BE2C (cell line): Measurements from ENCODE around the gene CIDEC.

ENCODE experiments used
- DNase-seq: peaks from one replicate; pipeline ENCODE4 v3.0.0-alpha.2; 2020
- H3K27me3 ChIP-seq: fragments of 250-450 bp; sonication (Bioruptor Pico); 2 replicates; pipeline ENCODE4 v1.5.1; 2020; ENCODE audit warnings: mild to moderate bottlenecking
- H3K36me3 ChIP-seq: fragments of 250-450 bp; sonication (Bioruptor Pico); 2 replicates; pipeline ENCODE4 v1.5.1; 2020; ENCODE audit warnings: mild to moderate bottlenecking
- H3K4me1 ChIP-seq: fragments of 250-450 bp; sonication (Bioruptor Pico); 2 replicates; pipeline ENCODE4 v1.5.1; 2020
- H3K4me3 ChIP-seq: 2 replicates; pipeline ENCODE4 v1.5.1; 2011; ENCODE audit warnings: low read depth, low read length
- H3K9me3 ChIP-seq: fragments of 250-450 bp; sonication (Bioruptor Pico); 2 replicates; pipeline ENCODE4 v1.5.1; 2020
- CTCF ChIP-seq: IDR thresholded peaks from 2 replicates; pipeline ENCODE4 v1.5.1; 2012; ENCODE audit warnings: mild to moderate bottlenecking, low read depth, low read length

The CIDEC gene

GRCh38 chr3:9912294-9912935 is 32.4 kb upstream of the CIDEC start:
- DNase-seq: no peak
- peaks cover 5% of the 10 kb centered on the region; the same call in 1 of the 2 replicates for H3K4me1 ChIP-seq
- no peaks in the 10 kb centered on the region for H3K9me3 ChIP-seq
- TF ChIP-seq CTCF: no peak
- no peak overlapping the region for H3K4me3 ChIP-seq
- no peaks in the 10 kb centered on the region for H3K36me3 ChIP-seq
- no peaks in the 10 kb centered on the region for H3K27me3 ChIP-seq

DNA sequence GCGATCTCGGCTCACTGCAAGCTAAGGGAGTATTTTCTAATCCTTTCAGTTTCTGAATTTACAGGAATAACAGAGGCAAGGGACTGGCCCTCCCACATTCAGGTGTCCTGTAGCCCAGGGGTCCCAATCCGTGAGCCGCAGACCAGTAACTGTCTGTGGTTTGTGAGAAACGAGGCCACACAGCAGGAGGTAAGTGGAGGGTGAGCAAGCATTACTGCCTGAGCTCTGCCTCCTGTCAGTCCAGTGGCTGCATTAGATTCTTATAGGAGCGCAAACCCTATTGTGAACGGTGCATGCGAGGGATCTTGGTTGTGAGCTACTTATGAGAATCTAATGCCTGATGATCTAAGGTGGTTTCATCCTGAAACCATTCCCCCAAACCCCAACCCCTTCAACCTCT is 31.8 kb upstream of the CIDEC start:
- H3K27me3 ChIP-seq: no peaks in the 10 kb centered on the region
- no peak for DNase-seq
- no peak for TF ChIP-seq CTCF
- no peaks in the 10 kb centered on the region for H3K36me3 ChIP-seq
- peaks cover 5% of the 10 kb centered on the region; the same call in 1 of the 2 replicates for H3K4me1 ChIP-seq
- no peaks in the 10 kb centered on the region for H3K9me3 ChIP-seq
- H3K4me3 ChIP-seq: no peak overlapping the region

- no peak for DNase-seq
- no peak for TF ChIP-seq CTCF
Measured at GRCh38 chr3:9909221-9910013, 29.4 kb upstream of the CIDEC start.

DNA sequence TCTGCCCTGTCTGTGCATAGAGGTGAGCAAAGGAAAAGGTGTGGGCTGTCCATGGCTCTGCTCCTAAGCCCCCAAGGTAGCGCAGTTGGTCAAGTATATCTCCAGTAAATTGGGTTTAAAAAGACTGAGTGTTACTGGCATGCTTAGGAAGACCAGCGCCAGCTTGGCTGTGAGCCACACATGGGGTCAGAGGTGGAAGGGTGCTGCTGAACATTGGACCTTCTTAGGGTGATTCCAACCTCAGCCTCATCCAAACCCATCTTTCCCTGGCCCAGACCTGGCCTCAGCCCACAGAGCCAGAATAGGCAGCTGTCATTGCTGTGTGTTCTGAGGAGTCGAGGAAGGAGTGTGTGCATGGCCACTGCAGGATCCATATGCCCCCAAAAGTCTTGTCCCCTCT is 28.2 kb upstream of the CIDEC start:
- Histone ChIP-seq H3K4me1 (no peaks in the 10 kb centered on the region), H3K4me3 (no peak overlapping the region), H3K36me3 (no peaks in the 10 kb centered on the region), H3K9me3 (no peaks in the 10 kb centered on the region), H3K27me3 (no peaks in the 10 kb centered on the region)
- no peak for DNase-seq
- TF ChIP-seq CTCF: no peak

More at GRCh38 chr3:9909221-9910013, 29.4 kb upstream of the CIDEC start:
- H3K4me3 ChIP-seq: no peak overlapping the region
- no peaks in the 10 kb centered on the region for H3K27me3 ChIP-seq
- no peaks in the 10 kb centered on the region for H3K36me3 ChIP-seq
- H3K9me3 ChIP-seq: no peaks in the 10 kb centered on the region
- H3K4me1 ChIP-seq: no peaks in the 10 kb centered on the region

- no peak for TF ChIP-seq CTCF
- Histone ChIP-seq H3K27me3 (no peaks in the 10 kb centered on the region), H3K36me3 (no peaks in the 10 kb centered on the region), H3K9me3 (no peaks in the 10 kb centered on the region), H3K4me3 (no peak overlapping the region), H3K4me1 (no peaks in the 10 kb centered on the region)
- DNase-seq: no peak
Measured at GRCh38 chr3:9906480-9906879, 26.4 kb upstream of the CIDEC start.

GRCh38 chr3:9903904-9904303 is 23.9 kb upstream of the CIDEC start:
- Histone ChIP-seq H3K9me3 (no peaks in the 10 kb centered on the region), H3K4me3 (no peak overlapping the region), H3K36me3 (no peaks in the 10 kb centered on the region), H3K4me1 (no peaks in the 10 kb centered on the region), H3K27me3 (no peaks in the 10 kb centered on the region)
- DNase-seq: no peak
- no peak for TF ChIP-seq CTCF
